Mucosa of stomach (tissue), 1 donor: ENCODE measurements around the gene MINPP1.

Experiments used
- H3K27me3 ChIP-seq: one replicate; pipeline ENCODE4 v1.7.0; 2013; ENCODE audit warnings: mild to moderate bottlenecking, low read length; ENCODE audit not compliant: control insufficient read depth, insufficient read depth
- H3K36me3 ChIP-seq: one replicate; pipeline ENCODE4 v1.7.0; 2013; ENCODE audit warnings: low read length; ENCODE audit not compliant: control insufficient read depth, insufficient read depth
- H3K4me1 ChIP-seq: one replicate; pipeline ENCODE4 v1.7.0; 2013; ENCODE audit warnings: mild to moderate bottlenecking, low read length; ENCODE audit not compliant: control insufficient read depth, insufficient read depth
- H3K4me3 ChIP-seq: one replicate; pipeline ENCODE4 v1.7.0; 2013; ENCODE audit warnings: low read length
- H3K9ac ChIP-seq: one replicate; pipeline ENCODE4 v1.7.0; 2013; ENCODE audit warnings: mild to moderate bottlenecking, low read length, moderate library complexity
- H3K9me3 ChIP-seq: one replicate; pipeline ENCODE4 v1.7.0; 2013; ENCODE audit warnings: mild to moderate bottlenecking, low read length, moderate library complexity; ENCODE audit not compliant: control insufficient read depth
- donor health status: Pancreatic carcinoma.

MINPP1 gene

DNA sequence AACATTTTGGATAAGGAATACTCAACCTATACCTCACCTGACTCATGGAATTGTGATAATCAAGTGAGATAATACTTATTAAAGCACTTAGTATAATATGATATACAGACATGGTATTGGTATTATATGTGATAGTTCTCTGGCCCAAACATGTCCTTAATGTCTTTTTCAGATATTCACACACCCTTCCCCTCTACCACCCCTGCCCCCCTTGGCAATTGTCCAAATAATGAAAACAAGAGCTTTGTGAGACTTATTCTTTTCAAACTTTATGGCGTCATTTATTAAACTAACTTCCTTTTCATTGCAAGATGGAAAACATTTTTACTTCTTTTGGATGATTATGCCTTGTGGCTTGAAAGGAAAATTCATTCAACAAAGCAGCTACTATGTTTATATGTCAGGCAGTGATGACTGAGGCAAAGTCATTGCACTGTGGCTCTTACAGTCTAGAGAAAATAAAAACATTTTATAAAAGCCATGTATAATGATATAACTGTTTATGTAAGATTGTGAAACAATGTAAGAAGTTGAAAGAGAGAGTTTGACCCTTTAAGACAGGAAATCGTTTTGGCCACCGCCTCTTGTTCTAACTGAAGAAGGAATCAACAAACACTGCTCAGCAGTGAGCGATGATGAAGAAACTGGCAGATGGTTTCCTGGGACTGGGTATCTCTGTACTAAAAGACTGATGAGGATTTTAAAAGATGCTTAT, 27.4 kb downstream of the MINPP1 start:
- H3K4me1 ChIP-seq = no peaks in the 10 kb centered on the region
- no peak overlapping the region for H3K9ac ChIP-seq
- H3K27me3 ChIP-seq = no peaks in the 10 kb centered on the region
- no peaks in the 10 kb centered on the region for H3K36me3 ChIP-seq
- no peaks in the 10 kb centered on the region for H3K9me3 ChIP-seq
- H3K4me3 ChIP-seq = no peak overlapping the region

GRCh38 chr10:87532696-87533095, 28.0 kb downstream of the MINPP1 start:
- Histone ChIP-seq H3K36me3 (no peaks in the 10 kb centered on the region), H3K4me3 (no peak overlapping the region), H3K27me3 (no peaks in the 10 kb centered on the region), H3K9ac (no peak overlapping the region), H3K9me3 (no peaks in the 10 kb centered on the region), H3K4me1 (no peaks in the 10 kb centered on the region)

DNA sequence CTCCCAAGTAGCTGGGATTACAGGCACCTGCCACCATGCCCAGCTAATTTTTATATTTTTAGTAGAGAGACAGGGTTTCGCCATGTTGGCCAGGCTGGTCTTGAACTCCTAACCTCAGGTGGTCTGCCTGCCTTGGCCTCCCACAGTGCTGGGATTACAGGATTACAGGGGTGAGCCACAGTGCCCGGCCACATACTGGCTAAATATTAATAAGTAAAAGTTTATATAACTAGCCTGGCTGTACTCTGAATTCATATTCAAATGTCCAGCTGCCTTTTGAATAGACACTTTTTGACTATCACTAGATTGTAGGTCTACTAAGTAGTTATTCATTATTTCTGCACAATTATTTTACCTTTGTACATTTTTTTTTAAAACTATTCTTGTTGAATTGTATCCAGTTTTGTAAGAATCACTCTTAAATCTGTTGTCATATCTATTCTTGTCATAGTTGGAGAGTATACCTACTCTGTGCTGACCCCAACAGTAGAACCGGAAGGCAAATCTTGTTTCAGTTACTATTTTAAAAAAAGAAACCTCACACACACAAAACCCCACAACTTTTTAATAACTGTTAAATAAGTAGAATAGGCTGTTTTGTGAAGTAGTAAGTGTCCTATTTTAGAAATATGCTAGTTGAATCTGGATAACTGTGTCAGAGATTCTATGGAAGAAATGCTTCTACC, 29.6 kb downstream of the MINPP1 start:
- H3K9ac ChIP-seq = no peak overlapping the region
- no peaks in the 10 kb centered on the region for H3K27me3 ChIP-seq
- no peak overlapping the region for H3K4me3 ChIP-seq
- no peaks in the 10 kb centered on the region for H3K36me3 ChIP-seq
- H3K4me1 ChIP-seq = no peaks in the 10 kb centered on the region
- H3K9me3 ChIP-seq = no peaks in the 10 kb centered on the region

DNA sequence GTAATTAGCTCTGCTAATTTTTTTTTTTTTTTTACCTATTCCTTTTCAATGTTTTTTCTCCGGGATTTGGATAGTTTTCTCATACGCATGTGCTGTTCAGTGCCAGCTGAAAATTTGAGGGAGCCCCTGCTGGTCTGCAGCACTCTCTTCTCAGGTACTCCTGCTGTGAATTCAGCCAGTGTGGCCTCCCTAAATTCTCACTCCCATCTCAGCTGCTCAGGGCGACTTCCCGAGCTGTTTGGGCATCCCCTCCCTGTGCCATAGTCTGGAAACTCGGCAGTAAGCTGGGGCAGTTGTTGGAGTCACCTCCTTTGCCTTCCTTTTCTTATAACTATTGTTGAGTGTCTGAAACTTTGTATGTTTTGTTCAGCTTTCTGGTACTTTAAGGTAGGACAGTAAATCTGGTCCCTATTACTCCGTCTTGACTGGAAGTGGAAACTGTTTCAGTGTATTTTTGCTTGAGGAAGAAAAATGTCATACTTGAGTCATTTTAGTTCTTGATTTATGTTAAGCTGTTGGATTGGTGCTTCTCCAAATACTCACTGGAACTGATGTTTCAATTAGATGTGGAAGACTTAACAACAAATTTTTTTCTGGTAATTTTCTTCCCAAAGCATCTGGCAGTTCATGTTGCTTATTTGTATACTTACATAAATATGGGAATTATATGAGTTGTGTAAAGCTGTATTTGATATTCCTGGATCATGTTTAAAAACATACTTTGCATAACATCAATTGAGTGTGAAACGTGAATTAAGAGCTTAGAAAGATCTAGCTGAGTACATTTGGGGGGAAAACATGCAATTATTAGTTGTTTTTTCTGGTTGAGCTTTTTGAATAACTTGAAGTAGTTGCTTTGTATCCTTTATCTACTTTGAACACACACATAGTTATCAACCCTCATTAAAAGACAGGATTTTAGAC, 33.7 kb downstream of the MINPP1 start:
- Histone ChIP-seq H3K36me3 (no peaks in the 10 kb centered on the region), H3K9me3 (no peaks in the 10 kb centered on the region), H3K4me1 (no peaks in the 10 kb centered on the region), H3K4me3 (no peak overlapping the region), H3K9ac (no peak overlapping the region), H3K27me3 (no peaks in the 10 kb centered on the region)

DNA sequence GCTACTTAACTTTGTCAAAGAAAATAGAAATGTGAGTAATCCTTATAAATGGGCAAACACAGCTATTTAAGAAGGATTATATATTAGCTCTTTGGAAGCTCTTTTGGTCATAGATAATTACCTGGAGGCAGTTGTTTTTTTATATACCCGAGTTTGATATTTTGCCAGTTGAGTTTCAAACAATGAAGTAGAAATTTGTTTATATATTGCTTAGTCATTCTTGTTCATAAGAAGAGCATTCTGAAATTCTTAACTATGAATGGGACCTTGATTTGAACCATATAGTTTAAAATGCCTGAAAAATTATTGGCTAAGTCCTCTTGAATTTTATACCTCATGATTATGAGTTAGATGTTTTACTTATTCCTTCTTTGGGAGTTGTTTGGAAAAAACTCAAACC, 36.4 kb downstream of the MINPP1 start:
- no peak overlapping the region for H3K9ac ChIP-seq
- no peaks in the 10 kb centered on the region for H3K9me3 ChIP-seq
- no peaks in the 10 kb centered on the region for H3K27me3 ChIP-seq
- no peak overlapping the region for H3K4me3 ChIP-seq
- H3K4me1 ChIP-seq = no peaks in the 10 kb centered on the region
- H3K36me3 ChIP-seq = peaks cover 4% of the 10 kb centered on the region

DNA sequence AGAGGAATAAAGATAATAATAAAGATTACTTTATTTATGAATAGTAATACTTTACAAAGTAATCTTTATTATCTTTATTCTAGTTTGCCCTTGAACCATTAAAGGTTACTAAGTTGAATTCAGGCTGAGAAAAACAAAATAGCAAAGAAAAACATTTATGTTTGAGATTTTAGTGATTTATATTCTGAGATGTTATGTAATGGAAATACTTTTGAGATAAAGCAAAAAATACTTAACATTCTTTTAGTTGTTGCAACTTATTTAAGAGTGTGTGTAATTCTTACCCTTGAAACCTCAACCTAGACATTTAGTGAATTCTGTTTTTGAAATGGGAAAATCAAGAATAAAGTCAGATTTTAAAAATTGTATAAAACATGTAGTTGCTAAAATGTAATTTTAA, 40.0 kb downstream of the MINPP1 start:
- no peak overlapping the region for H3K9ac ChIP-seq
- H3K36me3 ChIP-seq = peaks cover 4% of the 10 kb centered on the region
- H3K4me3 ChIP-seq = no peak overlapping the region
- no peaks in the 10 kb centered on the region for H3K4me1 ChIP-seq
- no peaks in the 10 kb centered on the region for H3K9me3 ChIP-seq
- H3K27me3 ChIP-seq = no peaks in the 10 kb centered on the region

GRCh38 chr10:87545783-87546182, 41.1 kb downstream of the MINPP1 start:
- Histone ChIP-seq H3K4me3 (no peak overlapping the region), H3K9me3 (no peaks in the 10 kb centered on the region), H3K36me3 (peaks cover 4% of the 10 kb centered on the region), H3K27me3 (no peaks in the 10 kb centered on the region), H3K4me1 (no peaks in the 10 kb centered on the region), H3K9ac (no peak overlapping the region)

DNA sequence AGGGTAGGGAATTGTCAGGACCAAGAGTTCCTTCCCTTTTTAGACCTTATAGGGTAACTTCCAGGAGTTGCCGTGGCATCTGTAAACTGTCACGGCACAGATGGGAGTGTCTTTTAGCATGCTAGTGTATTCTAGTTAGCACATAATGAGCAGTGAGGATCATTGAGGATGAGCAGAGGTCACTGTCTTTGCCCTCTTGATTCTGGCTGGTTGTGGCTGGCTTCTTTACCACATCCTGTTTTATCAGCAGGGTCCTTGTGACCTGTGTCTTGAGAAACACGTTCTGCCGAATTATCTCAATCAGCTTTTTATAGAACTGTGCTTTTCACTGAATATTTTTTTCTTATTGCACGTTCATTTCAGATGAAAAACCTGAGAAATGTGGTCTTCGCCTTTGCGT, 41.5 kb downstream of the MINPP1 start:
- Histone ChIP-seq H3K9me3 (no peaks in the 10 kb centered on the region), H3K4me1 (no peaks in the 10 kb centered on the region), H3K36me3 (peaks cover 4% of the 10 kb centered on the region), H3K4me3 (no peak overlapping the region), H3K27me3 (no peaks in the 10 kb centered on the region), H3K9ac (no peak overlapping the region)

GRCh38 chr10:87546971-87547413, 42.3 kb downstream of the MINPP1 start:
- H3K36me3 ChIP-seq = peaks cover 4% of the 10 kb centered on the region
- H3K9ac ChIP-seq = no peak overlapping the region
- H3K9me3 ChIP-seq = no peaks in the 10 kb centered on the region
- no peaks in the 10 kb centered on the region for H3K4me1 ChIP-seq
- H3K4me3 ChIP-seq = no peak overlapping the region
- H3K27me3 ChIP-seq = no peaks in the 10 kb centered on the region

DNA sequence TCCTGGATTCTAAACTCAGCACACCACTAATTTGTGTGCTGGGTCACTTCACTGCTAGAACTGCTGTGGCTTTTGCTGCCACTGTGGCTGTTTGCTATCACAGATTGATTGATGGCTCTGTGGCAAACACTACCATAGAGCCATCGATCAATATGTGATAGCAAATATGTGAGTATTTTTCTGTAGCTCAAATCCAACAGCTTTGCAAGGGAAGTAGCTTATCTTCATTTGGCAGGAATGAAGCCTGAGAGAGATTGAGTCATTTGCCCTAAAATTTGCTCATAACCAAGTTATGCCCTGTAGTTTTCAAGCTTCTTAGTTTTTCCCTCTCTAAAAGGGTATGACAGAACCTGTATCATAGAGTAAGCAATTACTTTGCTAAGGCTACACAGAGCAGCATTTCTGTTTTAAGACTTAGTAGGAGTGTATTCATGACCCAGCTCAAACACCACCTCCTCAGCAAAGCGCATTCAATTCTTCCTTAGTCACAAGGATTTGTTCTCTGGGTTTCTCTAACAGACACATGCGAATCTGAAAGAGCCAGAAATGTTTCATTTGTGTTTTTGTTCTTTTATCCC, 43.1 kb downstream of the MINPP1 start:
- peaks cover 4% of the 10 kb centered on the region for H3K36me3 ChIP-seq
- H3K9ac ChIP-seq = no peak overlapping the region
- H3K4me3 ChIP-seq = no peak overlapping the region
- no peaks in the 10 kb centered on the region for H3K4me1 ChIP-seq
- no peaks in the 10 kb centered on the region for H3K27me3 ChIP-seq
- no peaks in the 10 kb centered on the region for H3K9me3 ChIP-seq

- Histone ChIP-seq H3K36me3 (no peaks in the 10 kb centered on the region), H3K9ac (no peak overlapping the region), H3K4me3 (no peak overlapping the region), H3K4me1 (no peaks in the 10 kb centered on the region), H3K9me3 (no peaks in the 10 kb centered on the region), H3K27me3 (no peaks in the 10 kb centered on the region)
These were observed 46.0 kb downstream of the MINPP1 start for GRCh38 chr10:87550741-87551140.
